ENCODE measurements around the gene NT5C3B. TPM values are rescaled to one million over a fixed set of nuclear protein-coding genes. Genes with fewer than 3 reads are reported as not detected.
A peak's percentile ranks its signal among the peaks of the same experiment; 100 is the strongest.

The NT5C3B gene
- total RNA-seq, 1 experiment from 2014 or later, result 118 TPM

- ChIA-PET CTCF (no interaction called here), POLR2A (interaction anchor here (0.6 kb wide), 1 partner anchor 55 kb away, joined by 5 read pairs; no protein-coding TSS in a partner anchor)
- DNase-seq (ENCODE audit: low read depth, low spot score) (no peak), ATAC-seq (no peak)
- no peak overlapping the region for H3K4me3 ChIP-seq (ENCODE audit: low read depth in 2 of 2, low read length in 2 of 2)
- intact Hi-C loops (cut with micrococcal nuclease; ENCODE audit: unreplicated experiment) (no loop called here), in situ Hi-C loops (cut with HindIII; ENCODE audit: low pct_unique_long_range_greater_than_20kb, low sequenced_read_pairs) (no loop called here)
- H3K9me3 ChIP-seq (ENCODE audit: control insufficient read depth, insufficient read depth, low read depth, low read length), result no peaks in the 10 kb centered on the region
- H3K4me1 ChIP-seq (ENCODE audit: control insufficient read depth, insufficient read depth, low read length), result no peaks in the 10 kb centered on the region
- TF ChIP-seq POLR2AphosphoS5 (IDR thresholded peaks at IDR 0.05; ENCODE audit: low read depth, low read length), result no peak
- TF ChIP-seq, protein P1, sequence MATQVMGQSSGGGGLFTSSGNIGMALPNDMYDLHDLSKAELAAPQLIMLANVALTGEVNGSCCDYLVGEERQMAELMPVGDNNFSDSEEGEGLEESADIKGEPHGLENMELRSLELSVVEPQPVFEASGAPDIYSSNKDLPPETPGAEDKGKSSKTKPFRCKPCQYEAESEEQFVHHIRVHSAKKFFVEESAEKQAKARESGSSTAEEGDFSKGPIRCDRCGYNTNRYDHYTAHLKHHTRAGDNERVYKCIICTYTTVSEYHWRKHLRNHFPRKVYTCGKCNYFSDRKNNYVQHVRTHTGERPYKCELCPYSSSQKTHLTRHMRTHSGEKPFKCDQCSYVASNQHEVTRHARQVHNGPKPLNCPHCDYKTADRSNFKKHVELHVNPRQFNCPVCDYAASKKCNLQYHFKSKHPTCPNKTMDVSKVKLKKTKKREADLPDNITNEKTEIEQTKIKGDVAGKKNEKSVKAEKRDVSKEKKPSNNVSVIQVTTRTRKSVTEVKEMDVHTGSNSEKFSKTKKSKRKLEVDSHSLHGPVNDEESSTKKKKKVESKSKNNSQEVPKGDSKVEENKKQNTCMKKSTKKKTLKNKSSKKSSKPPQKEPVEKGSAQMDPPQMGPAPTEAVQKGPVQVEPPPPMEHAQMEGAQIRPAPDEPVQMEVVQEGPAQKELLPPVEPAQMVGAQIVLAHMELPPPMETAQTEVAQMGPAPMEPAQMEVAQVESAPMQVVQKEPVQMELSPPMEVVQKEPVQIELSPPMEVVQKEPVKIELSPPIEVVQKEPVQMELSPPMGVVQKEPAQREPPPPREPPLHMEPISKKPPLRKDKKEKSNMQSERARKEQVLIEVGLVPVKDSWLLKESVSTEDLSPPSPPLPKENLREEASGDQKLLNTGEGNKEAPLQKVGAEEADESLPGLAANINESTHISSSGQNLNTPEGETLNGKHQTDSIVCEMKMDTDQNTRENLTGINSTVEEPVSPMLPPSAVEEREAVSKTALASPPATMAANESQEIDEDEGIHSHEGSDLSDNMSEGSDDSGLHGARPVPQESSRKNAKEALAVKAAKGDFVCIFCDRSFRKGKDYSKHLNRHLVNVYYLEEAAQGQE (IDR thresholded peaks at IDR 0.05; ENCODE audit: insufficient read depth in 1 of 2, low read depth in 2 of 2, low read length in 1 of 2), result no peak
- TF ChIP-seq TCF7L2 (IDR thresholded peaks at IDR 0.05; ENCODE audit: low read depth, low read length), result no peak
- no peak for TF ChIP-seq SIN3A (IDR thresholded peaks at IDR 0.05; ENCODE audit: borderline replicate concordance, insufficient read depth, low read depth, low read length)
- TF ChIP-seq, protein P2, sequence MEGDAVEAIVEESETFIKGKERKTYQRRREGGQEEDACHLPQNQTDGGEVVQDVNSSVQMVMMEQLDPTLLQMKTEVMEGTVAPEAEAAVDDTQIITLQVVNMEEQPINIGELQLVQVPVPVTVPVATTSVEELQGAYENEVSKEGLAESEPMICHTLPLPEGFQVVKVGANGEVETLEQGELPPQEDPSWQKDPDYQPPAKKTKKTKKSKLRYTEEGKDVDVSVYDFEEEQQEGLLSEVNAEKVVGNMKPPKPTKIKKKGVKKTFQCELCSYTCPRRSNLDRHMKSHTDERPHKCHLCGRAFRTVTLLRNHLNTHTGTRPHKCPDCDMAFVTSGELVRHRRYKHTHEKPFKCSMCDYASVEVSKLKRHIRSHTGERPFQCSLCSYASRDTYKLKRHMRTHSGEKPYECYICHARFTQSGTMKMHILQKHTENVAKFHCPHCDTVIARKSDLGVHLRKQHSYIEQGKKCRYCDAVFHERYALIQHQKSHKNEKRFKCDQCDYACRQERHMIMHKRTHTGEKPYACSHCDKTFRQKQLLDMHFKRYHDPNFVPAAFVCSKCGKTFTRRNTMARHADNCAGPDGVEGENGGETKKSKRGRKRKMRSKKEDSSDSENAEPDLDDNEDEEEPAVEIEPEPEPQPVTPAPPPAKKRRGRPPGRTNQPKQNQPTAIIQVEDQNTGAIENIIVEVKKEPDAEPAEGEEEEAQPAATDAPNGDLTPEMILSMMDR (IDR thresholded peaks at IDR 0.05), result no peak
- no peak overlapping the region for H3K27ac ChIP-seq (ENCODE audit: low read length)
- no peaks in the 10 kb centered on the region for H3K27me3 ChIP-seq (ENCODE audit: control insufficient read depth, insufficient read depth, low read length)
- H3K36me3 ChIP-seq (ENCODE audit: control insufficient read depth, insufficient read depth, low read length), result no peaks in the 10 kb centered on the region; the same call in 1 of the 2 replicates
- BruUV-seq (replicated peaks), result TSS peak; percentile 57
Observed at GRCh38 chr17:41870627-41871026, 34.6 kb upstream of the NT5C3B start.

GRCh38 chr17:41870097-41870496, 34.1 kb upstream of the NT5C3B start:
- DNase-seq (ENCODE audit: low read depth, low spot score) (no peak), ATAC-seq (no peak)
- Histone ChIP-seq H3K27ac (ENCODE audit: low read length) (no peak overlapping the region), H3K27me3 (ENCODE audit: control insufficient read depth, insufficient read depth, low read length) (no peaks in the 10 kb centered on the region), H3K9me3 (ENCODE audit: control insufficient read depth, insufficient read depth, low read depth, low read length) (no peaks in the 10 kb centered on the region), H3K36me3 (ENCODE audit: control insufficient read depth, insufficient read depth, low read length) (no peaks in the 10 kb centered on the region; the same call in 1 of the 2 replicates), H3K4me1 (ENCODE audit: control insufficient read depth, insufficient read depth, low read length) (no peaks in the 10 kb centered on the region), H3K4me3 (ENCODE audit: low read depth in 2 of 2, low read length in 2 of 2) (no peak overlapping the region)
- POLR2A ChIA-PET, result no interaction called here
- no TSS peak for BruUV-seq (replicated peaks)
- CTCF ChIA-PET, result no interaction called here
- in situ Hi-C loops (cut with HindIII; ENCODE audit: low pct_unique_long_range_greater_than_20kb, low sequenced_read_pairs), result no loop called here
- intact Hi-C loops (cut with micrococcal nuclease; ENCODE audit: unreplicated experiment), result no loop called here
- TF ChIP-seq TCF7L2 (IDR thresholded peaks at IDR 0.05; ENCODE audit: low read depth, low read length) (no peak), POLR2AphosphoS5 (IDR thresholded peaks at IDR 0.05; ENCODE audit: low read depth, low read length) (no peak), SIN3A (IDR thresholded peaks at IDR 0.05; ENCODE audit: borderline replicate concordance, insufficient read depth, low read depth, low read length) (no peak)
- TF ChIP-seq, protein P1 (IDR thresholded peaks at IDR 0.05; ENCODE audit: insufficient read depth in 1 of 2, low read depth in 2 of 2, low read length in 1 of 2), result no peak
- TF ChIP-seq, protein P2 (IDR thresholded peaks at IDR 0.05), result no peak
